T-helper 2 cell (primary cell): ENCODE measurements around the gene MRPS2.

Source experiments
- DNase-seq, 5 experiments: peaks; one replicate each; pipeline versions ENCODE4 v3.0.0 to v3.0.0-alpha.2; 2012 to 2022

The MRPS2 gene

GRCh38 chr9:135480940-135481310 lies 19.6 kb upstream of the MRPS2 start:
- no peak for DNase-seq

DNA sequence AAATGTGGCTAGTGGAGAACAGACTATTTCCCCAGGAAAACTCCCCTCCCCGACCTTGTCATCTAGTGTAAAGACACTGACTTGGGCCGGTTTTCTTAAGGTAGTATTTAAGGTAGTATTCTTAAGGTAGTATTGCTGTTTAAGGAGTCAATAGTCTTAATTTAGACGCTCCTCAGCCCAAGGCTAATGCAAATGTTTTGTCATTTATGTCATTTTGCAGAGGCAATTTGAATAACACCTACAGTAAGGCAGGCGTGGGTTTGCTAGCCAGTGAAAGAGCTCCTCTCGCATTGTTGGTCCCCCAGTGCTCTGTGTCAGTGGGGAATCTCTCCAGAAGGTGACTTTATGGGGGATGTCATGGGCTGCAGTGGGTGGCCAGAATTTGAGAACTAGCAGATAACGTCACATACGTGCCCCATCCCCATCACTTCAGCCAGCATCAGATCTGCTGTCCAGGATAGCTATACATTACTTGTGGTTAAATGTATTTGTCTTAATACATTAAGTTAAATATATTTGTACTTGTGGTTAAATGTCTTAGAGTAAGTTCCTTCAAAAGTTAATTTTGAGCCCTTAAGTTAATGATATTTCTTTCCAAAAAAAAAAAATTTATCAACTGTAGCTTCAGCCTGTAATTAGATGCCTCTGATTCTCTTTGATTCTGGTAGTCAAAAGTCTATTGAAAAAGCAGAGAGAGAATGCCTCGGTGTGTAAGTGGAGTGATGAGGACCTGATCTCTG lies 18.3 kb upstream of the MRPS2 start:
- DNase-seq, result no peak

GRCh38 chr9:135484460-135485277 lies 15.8 kb upstream of the MRPS2 start:
- no peak for DNase-seq

DNA sequence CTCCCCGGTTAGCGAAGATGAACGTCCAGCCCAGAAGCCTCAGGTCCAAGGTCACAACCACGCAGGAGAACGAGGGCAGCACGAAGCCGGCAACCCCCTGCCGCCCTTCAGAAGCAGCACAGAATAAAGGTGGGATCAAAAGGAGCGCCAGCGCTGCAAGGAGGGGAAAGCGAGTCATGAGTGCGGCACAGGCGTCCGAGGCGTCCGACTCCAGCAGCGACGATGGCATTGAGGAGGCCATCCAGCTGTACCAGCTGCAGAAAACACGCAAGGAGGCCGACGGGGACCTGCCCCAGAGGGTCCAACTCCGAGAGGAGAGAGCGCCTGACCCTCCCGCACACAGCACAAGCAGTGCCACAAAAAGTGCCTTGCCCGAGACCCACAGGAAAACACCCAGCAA lies 15.1 kb upstream of the MRPS2 start:
- no peak for DNase-seq

- no peak for DNase-seq
Observed at GRCh38 chr9:135485832-135486231, 14.7 kb upstream of the MRPS2 start.

DNA sequence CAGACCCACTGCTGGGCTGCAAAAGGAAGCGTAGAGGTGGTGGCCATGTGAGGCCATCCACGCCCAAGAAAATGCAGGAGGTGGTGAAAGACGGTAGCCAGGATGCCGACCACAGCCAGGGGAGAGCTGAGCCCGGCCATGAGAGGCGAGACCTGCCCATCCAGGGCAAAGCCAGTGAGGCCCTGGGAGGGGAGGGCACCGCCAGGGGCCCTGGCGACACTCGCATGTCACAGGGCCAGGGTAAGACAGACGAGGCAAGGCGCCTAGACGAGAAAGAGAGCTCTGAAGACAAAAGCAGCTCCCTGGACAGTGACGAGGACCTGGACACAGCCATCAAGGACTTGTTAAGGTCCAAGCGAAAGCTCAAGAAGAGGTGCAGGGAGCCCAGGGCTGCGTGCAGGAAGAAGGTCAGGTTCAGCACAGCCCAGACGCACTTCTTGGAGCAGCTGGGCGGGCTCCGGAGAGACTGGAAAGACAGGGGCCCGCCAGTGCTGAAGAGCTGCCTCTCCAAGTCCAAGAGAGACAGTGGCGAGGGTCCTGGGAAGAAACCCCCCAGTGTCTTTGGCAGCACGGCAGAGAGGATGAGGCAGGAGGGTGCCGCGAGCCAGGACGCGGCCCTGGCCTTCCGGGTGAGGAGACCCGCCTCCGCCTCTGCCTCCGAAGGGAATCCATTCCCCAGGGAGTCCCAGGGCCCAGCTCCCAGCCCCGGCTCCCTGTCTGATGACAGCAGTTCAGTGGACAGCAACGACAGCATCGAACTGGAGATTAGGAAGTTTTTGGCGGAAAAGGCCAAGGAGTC lies 14.0 kb upstream of the MRPS2 start:
- no peak for DNase-seq

DNA sequence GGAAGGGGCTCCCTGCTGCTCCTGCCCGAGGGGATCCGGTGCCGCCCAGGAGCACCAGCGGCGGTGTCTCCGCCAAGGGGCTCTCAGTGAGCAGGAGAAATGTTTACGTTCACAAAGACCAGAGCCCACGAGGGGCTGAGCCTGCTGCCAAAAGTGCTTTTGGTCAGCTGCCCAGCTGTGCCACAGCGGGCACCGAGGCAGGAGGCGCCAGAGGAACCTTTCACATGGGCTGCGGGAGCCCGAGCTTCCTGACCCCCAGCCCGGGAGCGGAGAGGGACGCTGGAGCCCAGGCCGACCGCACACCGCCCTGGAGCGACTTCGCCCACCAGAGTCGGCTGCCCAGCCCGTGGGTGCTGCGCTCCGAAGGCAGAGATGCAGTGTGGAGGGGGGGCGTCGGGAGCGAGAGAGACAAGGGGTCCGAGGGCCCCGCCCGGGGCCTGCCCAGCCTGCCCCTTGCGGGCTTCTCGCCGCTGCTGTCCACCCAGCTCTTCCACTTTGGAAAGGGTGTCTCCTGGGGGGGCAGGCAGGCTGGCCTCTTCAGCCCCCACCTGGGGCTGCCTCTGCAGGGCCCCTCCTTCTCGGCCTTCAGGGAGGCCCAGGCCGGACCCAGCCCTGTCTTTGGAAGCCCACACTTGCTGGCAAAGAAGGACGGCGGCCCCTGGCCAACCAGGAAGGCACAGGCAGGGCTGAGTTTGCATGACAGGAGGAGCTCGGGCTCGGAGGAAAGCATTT lies 13.0 kb upstream of the MRPS2 start:
- no peak for DNase-seq

- DNase-seq, result no peak
Observed at GRCh38 chr9:135488013-135488330, 12.5 kb upstream of the MRPS2 start.

- DNase-seq, result no peak
Observed at GRCh38 chr9:135488527-135488926, 12.0 kb upstream of the MRPS2 start.

- DNase-seq, result no peak
Observed at GRCh38 chr9:135489188-135489906, 11.1 kb upstream of the MRPS2 start.

- DNase-seq, result no peak
Observed at GRCh38 chr9:135490166-135490870, 10.2 kb upstream of the MRPS2 start.

DNA sequence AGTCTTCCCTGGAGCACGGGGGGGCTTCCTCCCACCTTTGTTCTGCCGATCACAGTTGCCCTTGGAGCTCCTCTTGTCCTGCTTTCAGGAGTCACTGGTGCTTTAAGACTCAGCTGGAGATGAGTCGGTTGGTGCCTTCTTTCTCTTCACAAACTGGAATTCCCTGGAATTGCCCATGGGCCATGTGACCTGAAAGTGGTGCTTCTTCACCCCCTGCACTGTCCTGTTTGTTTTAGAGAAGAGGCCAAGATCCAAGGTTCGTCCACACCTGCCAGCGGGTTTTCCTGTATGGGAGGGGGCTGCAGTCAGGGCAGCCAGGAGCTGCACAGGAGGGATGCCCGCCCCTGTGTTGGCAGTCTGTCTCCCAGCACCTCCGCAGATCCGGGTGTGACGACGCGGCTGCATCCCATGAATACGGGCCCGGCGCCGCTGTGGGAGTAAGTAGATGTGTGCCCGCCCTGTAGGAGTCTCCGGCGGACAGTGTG lies 9.5 kb upstream of the MRPS2 start:
- no peak for DNase-seq

DNA sequence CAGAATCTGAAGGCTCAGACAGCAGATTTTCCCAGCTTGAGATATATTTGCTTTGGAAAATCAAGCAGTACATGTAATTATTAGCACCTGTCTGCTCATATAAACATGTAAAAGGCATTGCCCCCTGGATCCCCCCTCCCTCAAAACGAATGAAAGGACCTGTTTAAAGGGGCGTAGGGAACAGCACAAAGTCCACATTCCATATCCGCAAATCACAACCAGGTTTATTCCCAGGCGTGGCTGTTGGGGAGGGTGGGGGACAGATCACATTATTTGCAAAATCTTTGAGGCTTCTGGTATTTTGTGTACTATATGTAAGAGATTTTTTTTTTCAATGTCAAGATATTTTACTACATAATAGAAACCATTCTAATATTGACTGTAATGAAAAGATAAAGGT lies 8.7 kb upstream of the MRPS2 start:
- DNase-seq, result no peak

GRCh38 chr9:135492886-135493669 lies 7.4 kb upstream of the MRPS2 start:
- no peak for DNase-seq

DNA sequence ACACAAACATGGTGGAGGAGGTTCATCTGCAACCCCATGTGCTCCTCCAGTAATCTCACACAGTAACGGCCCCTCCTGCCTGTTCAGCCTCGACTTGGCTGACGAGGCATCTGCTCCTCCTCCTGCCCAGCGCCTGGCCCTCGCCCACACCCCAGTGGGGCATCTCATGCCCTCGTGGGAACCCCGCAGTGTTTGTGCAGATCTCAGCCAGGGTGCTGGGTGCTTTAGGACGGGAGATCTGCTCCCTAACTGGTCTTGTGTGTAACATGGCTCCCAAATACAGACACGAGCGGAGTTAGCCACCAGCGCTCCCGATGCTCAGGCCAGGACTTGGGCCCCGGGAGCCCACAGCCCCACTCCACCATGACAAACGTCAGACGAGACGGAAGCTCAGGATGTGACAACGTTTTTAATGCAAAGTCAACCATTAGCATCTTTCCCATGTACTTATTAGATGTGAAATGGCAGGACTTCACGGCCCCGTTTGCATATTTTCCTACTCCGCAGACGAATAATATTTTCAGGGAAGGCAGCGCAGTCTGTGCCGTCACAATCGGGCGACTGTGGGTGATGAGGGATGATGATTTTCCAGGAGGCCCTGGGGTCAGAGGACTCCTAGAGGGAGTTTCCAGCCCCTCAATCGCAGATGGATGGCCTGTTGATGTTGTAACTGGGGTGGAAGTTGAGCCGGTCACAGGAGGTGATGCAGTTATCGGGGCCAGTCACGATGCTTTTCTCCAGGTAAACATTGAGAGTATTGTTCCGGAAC lies 5.5 kb upstream of the MRPS2 start:
- no peak for DNase-seq

- no peak for DNase-seq
Observed at GRCh38 chr9:135498381-135499126, 1.9 kb upstream of the MRPS2 start.

- DNase-seq, result peak; percentile 79 to 89 (median 84)
Observed at GRCh38 chr9:135499326-135500070, 984 bp upstream of the MRPS2 start.

GRCh38 chr9:135500071-135500524 lies 384 bp upstream of the MRPS2 start:
- no peak for DNase-seq
